ENCODE measurements around the gene NSMCE1. TPM values are rescaled to one million over a fixed set of nuclear protein-coding genes. Genes with fewer than 3 reads are reported as not detected.
A peak's percentile ranks its signal among the peaks of the same experiment; 100 is the strongest.

NSMCE1 gene
- total and polyA plus RNA-seq, 8 donors, result 27.6 to 37.9 (median 31.7) TPM

DNA sequence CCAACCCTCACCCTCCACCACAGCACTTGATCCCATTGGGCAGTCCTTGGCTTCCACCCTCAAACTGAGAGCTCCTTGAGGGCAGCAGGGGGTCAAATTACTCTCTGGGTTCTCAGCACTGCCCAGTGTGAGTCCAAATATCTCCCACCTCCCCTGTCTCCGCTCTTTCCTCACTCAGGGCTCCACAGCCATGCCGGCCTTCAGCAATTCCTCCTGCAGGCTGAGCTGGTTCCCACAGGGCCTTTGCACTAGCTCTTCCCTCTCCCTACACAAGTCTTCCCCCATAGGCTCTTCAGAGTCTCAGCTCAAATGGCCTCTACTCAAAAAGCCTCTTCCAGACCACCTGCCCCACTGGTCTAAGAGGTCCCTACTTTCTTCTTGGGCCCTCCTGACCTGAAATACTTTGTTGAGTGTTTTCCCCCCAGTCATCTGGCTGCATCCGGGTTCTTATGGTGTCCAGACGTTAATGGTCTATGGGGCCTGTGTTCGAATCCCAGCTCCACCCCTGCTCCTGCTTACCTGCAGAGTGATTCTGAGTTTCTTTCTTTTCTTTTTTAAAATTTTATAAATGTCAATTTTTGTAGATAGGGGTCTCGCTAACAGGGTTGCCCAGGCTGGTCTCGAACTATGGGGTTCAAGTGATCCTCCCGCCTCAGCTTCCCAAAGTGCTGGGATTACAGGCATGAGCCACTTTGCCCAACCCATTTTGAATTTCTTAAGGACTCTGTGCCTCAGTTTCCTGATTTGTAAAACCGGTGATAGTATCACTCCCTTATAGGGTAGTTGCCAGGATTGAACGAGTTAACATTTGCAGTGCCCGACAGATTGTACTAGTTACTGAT is 44.2 kb upstream of the NSMCE1 start:
- Histone ChIP-seq H3K36me3 (no peaks in the 10 kb centered on the region), H3K4me3 (peak overlapping the region in 3 of 4 donors; percentile 87 to 97 (median 92)), H3K9me3 (no peaks in the 10 kb centered on the region), H3K4me1 (peaks cover 0 to 36% (median 13%) of the 10 kb centered on the region in 3 donors), H3K27me3 (no peaks in the 10 kb centered on the region), H3K27ac (peak overlapping the region in 3 of 4 donors; percentile 83 to 99 (median 97))
- intact Hi-C loops (cut with DNase I), result no loop called here
- FAIRE-seq (no peak), DNase-seq (no peak), ATAC-seq (no peak)
- TF ChIP-seq, protein P1, sequence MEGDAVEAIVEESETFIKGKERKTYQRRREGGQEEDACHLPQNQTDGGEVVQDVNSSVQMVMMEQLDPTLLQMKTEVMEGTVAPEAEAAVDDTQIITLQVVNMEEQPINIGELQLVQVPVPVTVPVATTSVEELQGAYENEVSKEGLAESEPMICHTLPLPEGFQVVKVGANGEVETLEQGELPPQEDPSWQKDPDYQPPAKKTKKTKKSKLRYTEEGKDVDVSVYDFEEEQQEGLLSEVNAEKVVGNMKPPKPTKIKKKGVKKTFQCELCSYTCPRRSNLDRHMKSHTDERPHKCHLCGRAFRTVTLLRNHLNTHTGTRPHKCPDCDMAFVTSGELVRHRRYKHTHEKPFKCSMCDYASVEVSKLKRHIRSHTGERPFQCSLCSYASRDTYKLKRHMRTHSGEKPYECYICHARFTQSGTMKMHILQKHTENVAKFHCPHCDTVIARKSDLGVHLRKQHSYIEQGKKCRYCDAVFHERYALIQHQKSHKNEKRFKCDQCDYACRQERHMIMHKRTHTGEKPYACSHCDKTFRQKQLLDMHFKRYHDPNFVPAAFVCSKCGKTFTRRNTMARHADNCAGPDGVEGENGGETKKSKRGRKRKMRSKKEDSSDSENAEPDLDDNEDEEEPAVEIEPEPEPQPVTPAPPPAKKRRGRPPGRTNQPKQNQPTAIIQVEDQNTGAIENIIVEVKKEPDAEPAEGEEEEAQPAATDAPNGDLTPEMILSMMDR (IDR thresholded peaks at IDR 0.05), result no peak
- 65 to 66% methylated on average over 11 of the region's 11 CpGs for WGBS, 2 donors

DNA sequence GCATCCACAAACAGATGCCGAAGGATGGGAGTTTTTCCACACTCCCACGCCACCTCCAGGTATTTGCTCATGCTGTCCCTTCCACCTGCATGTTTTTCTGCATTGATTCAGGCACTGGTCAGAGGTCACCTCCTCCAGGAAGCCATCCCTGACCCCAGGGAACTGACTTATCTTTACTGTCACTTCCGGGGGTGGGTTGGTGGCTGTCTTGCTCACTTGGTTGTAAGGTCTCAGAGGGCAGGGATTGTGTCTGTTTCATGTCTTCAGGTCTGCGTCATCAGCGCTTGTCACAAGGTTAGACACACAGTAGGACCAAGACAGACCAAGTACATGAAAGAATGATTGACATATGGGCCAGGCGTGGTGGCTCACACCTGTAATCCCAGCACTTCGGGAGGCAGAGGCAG is 43.3 kb upstream of the NSMCE1 start:
- no peaks in the 10 kb centered on the region for H3K36me3 ChIP-seq
- H3K4me3 ChIP-seq, result no peak overlapping the region
- no peaks in the 10 kb centered on the region for H3K9me3 ChIP-seq
- peaks cover 0 to 27% (median 13%) of the 10 kb centered on the region in 3 donors for H3K4me1 ChIP-seq
- ATAC-seq (no peak), FAIRE-seq (no peak), DNase-seq (no peak)
- H3K27ac ChIP-seq, result no peak overlapping the region
- TF ChIP-seq, protein P1 (IDR thresholded peaks at IDR 0.05), result no peak
- intact Hi-C loops (cut with DNase I), result no loop called here
- H3K27me3 ChIP-seq, result no peaks in the 10 kb centered on the region
- WGBS, 2 donors, result 62 to 64% methylated on average over 7 of the region's 7 CpGs

DNA sequence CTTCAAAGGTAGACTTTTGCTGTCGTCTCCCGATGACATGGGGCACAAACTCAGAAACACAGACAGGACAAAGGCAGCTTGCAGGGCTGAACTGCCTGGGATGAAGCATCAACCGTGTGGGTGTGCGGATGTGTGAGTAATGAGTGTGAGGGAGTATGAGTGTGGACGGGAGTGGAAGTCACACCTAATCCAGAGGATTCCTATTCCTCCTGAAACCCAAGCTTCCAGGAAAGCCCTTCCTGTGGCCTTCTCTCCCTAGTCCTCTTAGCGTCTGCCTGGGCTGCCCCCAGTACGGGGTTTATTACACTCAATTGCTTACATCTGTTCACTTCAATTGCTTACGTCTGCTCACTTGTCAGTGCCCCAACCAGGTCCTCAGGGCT is 42.9 kb upstream of the NSMCE1 start:
- Histone ChIP-seq H3K4me3 (no peak overlapping the region), H3K27ac (no peak overlapping the region), H3K4me1 (peaks cover 0 to 22% (median 13%) of the 10 kb centered on the region in 3 donors), H3K9me3 (no peaks in the 10 kb centered on the region), H3K36me3 (no peaks in the 10 kb centered on the region), H3K27me3 (no peaks in the 10 kb centered on the region)
- TF ChIP-seq, protein P1 (IDR thresholded peaks at IDR 0.05), result no peak
- 58 to 63% methylated on average over 8 of the region's 8 CpGs for WGBS, 2 donors
- DNase-seq, result no peak
- no peak for ATAC-seq
- intact Hi-C loops (cut with DNase I), result no loop called here
- FAIRE-seq, result no peak

- 60 to 64% methylated on average over 16 of the region's 16 CpGs for WGBS, 2 donors
- Histone ChIP-seq H3K9me3 (no peaks in the 10 kb centered on the region), H3K4me3 (no peak overlapping the region), H3K27me3 (no peaks in the 10 kb centered on the region), H3K4me1 (peaks cover 0 to 16% (median 13%) of the 10 kb centered on the region in 3 donors), H3K27ac (no peak overlapping the region), H3K36me3 (no peaks in the 10 kb centered on the region)
- FAIRE-seq, result no peak
- DNase-seq, result no peak
- intact Hi-C loops (cut with DNase I), result no loop called here
- ATAC-seq, result no peak
- TF ChIP-seq, protein P1 (IDR thresholded peaks at IDR 0.05), result no peak
These were observed 42.2 kb upstream of the NSMCE1 start for GRCh38 chr16:27310576-27311447.

All from pancreas (tissue), 10 donors.